NT2/D1 (cell line): ENCODE results near the gene MYO5A.

Experiments
- YY1 ChIP-seq: IDR thresholded peaks from 2 replicates; pipeline ENCODE4 v1.6.1; 2011; ENCODE audit not compliant: insufficient read length, insufficient read depth
- ZNF274 ChIP-seq: IDR thresholded peaks from 2 replicates; pipeline ENCODE4 v1.6.1; 2011; ENCODE audit warnings: mild to moderate bottlenecking, low read depth, low read length

DNA sequence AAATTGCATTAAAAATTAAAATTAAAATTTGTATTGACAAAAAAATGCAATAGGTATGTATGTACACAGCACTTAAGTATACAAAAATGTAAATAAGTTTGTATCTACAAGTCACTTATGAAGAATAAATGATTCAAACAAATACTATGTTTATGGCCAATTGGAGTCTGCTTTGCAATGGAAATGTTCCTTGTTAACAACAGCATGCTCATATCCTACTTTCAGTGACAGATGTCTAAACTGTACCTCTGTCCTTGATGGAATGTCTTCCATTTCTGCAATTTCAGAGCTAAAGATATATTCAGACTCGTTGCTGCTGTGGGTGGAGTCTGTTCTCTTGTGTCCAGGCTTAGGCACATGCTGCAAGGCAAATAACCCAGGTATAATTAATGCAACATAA is 169.0 kb downstream of the MYO5A start:
- TF ChIP-seq ZNF274 (no peak), YY1 (no peak)
